ENCODE measurements around the gene AEBP2. TPM values are rescaled to one million over a fixed set of nuclear protein-coding genes. Genes with fewer than 3 reads are reported as not detected.
"Not testable (repeated sequence)": the region's sequence is repeated elsewhere in the genome, so short reads cannot be mapped to it uniquely, and the experiment has no call there.

Gene AEBP2
- total RNA-seq, 1 experiment from 2014 or later: 49.2 TPM

- intact Hi-C loops (cut with micrococcal nuclease): no loop called here
- Mint-ChIP-seq H3K27me3 (ENCODE audit: insufficient read depth, unreplicated experiment) (no peaks in the 10 kb centered on the region), H3K9me3 (ENCODE audit: unreplicated experiment) (no peaks in the 10 kb centered on the region), H3K4me3 (ENCODE audit: unreplicated experiment) (no peak overlapping the region), H3K27ac (ENCODE audit: low read depth, unreplicated experiment) (no peak overlapping the region), H3K36me3 (ENCODE audit: insufficient read depth, unreplicated experiment) (no peaks in the 10 kb centered on the region), H3K4me1 (ENCODE audit: insufficient read depth, unreplicated experiment) (peaks cover 18% of the 10 kb centered on the region)
- DNase-seq (ENCODE audit: unreplicated experiment): no peak
- ChIA-PET CTCF (interaction anchor here (0.5 to 1.9 kb wide), 3 partner anchors 9 to 115 kb away, joined by 3 to 6 read pairs (median 5); no protein-coding TSS in a partner anchor), POLR2A (interaction anchor here (0.6 to 1.1 kb wide), 3 partner anchors 13 to 103 kb away, joined by 3 read pairs; no protein-coding TSS in a partner anchor)
- no TSS peak for BruUV-seq (replicated peaks)
- no peak for TF ChIP-seq CTCF (IDR thresholded peaks at IDR 0.05; ENCODE audit: unreplicated experiment)
Measured at GRCh38 chr12:19546611-19547162, 107.4 kb downstream of the AEBP2 start.

GRCh38 chr12:19547271-19547671 is 108.0 kb downstream of the AEBP2 start:
- ChIA-PET CTCF (interaction anchor here (0.5 to 1.9 kb wide), 3 partner anchors 10 to 101 kb away, joined by 3 to 6 read pairs (median 5); no protein-coding TSS in a partner anchor), POLR2A (interaction anchor here (0.7 kb wide), 1 partner anchor 14 kb away, joined by 3 read pairs; no protein-coding TSS in a partner anchor)
- TF ChIP-seq CTCF (IDR thresholded peaks at IDR 0.05; ENCODE audit: unreplicated experiment): no peak
- BruUV-seq (replicated peaks): no TSS peak
- H3K27me3 Mint-ChIP-seq (ENCODE audit: insufficient read depth, unreplicated experiment): no peaks in the 10 kb centered on the region
- no peak for DNase-seq (ENCODE audit: unreplicated experiment)
- H3K36me3 Mint-ChIP-seq (ENCODE audit: insufficient read depth, unreplicated experiment): no peaks in the 10 kb centered on the region
- no peak overlapping the region for H3K27ac Mint-ChIP-seq (ENCODE audit: low read depth, unreplicated experiment)
- no peaks in the 10 kb centered on the region for H3K9me3 Mint-ChIP-seq (ENCODE audit: unreplicated experiment)
- H3K4me3 Mint-ChIP-seq (ENCODE audit: unreplicated experiment): no peak overlapping the region
- intact Hi-C loops (cut with micrococcal nuclease): no loop called here
- H3K4me1 Mint-ChIP-seq (ENCODE audit: insufficient read depth, unreplicated experiment): peaks cover 18% of the 10 kb centered on the region

GRCh38 chr12:19548834-19549233 is 109.5 kb downstream of the AEBP2 start:
- Mint-ChIP-seq H3K36me3 (ENCODE audit: insufficient read depth, unreplicated experiment) (no peaks in the 10 kb centered on the region), H3K27ac (ENCODE audit: low read depth, unreplicated experiment) (no peak overlapping the region)
- POLR2A ChIA-PET: no interaction called here

DNA sequence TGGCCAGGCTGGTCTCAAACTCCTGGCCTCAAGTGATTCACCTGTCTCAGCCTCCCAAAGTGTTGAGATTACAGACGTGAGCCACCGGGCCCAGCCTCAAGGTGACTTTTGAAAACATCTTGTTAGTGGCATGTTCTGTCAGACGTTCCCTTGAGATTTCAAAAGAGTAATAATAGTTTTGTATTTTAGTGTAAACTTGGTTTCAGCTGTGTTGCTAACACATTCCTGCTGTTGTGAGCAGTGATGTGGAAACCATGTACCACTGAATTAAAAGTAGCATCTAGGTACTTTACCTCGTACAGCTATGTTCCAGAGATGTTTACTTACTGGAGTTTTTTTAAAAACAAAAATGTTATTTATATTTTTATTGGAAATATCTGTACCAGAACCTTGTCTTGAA is 111.3 kb downstream of the AEBP2 start:
- Mint-ChIP-seq H3K27me3 (ENCODE audit: insufficient read depth, unreplicated experiment) (no peaks in the 10 kb centered on the region), H3K9me3 (ENCODE audit: unreplicated experiment) (no peaks in the 10 kb centered on the region), H3K36me3 (ENCODE audit: insufficient read depth, unreplicated experiment) (no peaks in the 10 kb centered on the region), H3K4me1 (ENCODE audit: insufficient read depth, unreplicated experiment) (peaks cover 22% of the 10 kb centered on the region), H3K27ac (ENCODE audit: low read depth, unreplicated experiment) (no peak overlapping the region), H3K4me3 (ENCODE audit: unreplicated experiment) (no peak overlapping the region)
- BruUV-seq (replicated peaks): no TSS peak
- ChIA-PET CTCF (no interaction called here), POLR2A (interaction anchor here (0.7 kb wide), 1 partner anchor 60 kb away, joined by 3 read pairs; no protein-coding TSS in a partner anchor)
- DNase-seq (ENCODE audit: unreplicated experiment): no peak
- intact Hi-C loops (cut with micrococcal nuclease): no loop called here
- TF ChIP-seq CTCF (IDR thresholded peaks at IDR 0.05; ENCODE audit: unreplicated experiment): no peak

More at GRCh38 chr12:19548834-19549233, 109.5 kb downstream of the AEBP2 start:
- Mint-ChIP-seq H3K27me3 (ENCODE audit: insufficient read depth, unreplicated experiment) (no peaks in the 10 kb centered on the region), H3K9me3 (ENCODE audit: unreplicated experiment) (no peaks in the 10 kb centered on the region), H3K4me1 (ENCODE audit: insufficient read depth, unreplicated experiment) (peaks cover 18% of the 10 kb centered on the region), H3K4me3 (ENCODE audit: unreplicated experiment) (no peak overlapping the region)
- DNase-seq (ENCODE audit: unreplicated experiment): no peak
- TF ChIP-seq CTCF (IDR thresholded peaks at IDR 0.05; ENCODE audit: unreplicated experiment): no peak
- BruUV-seq (replicated peaks): no TSS peak
- CTCF ChIA-PET: interaction anchor here (0.6 to 0.7 kb wide), 2 partner anchors 9 to 319 kb away, joined by 3 read pairs; no protein-coding TSS in a partner anchor
- intact Hi-C loops (cut with micrococcal nuclease): no loop called here

- H3K36me3 Mint-ChIP-seq (ENCODE audit: insufficient read depth, unreplicated experiment); H3K27me3 Mint-ChIP-seq (ENCODE audit: insufficient read depth, unreplicated experiment); H3K4me3 Mint-ChIP-seq (ENCODE audit: unreplicated experiment); H3K27ac Mint-ChIP-seq (ENCODE audit: low read depth, unreplicated experiment); intact Hi-C loops (cut with micrococcal nuclease); H3K9me3 Mint-ChIP-seq (ENCODE audit: unreplicated experiment); DNase-seq (ENCODE audit: unreplicated experiment); BruUV-seq (replicated peaks); H3K4me1 Mint-ChIP-seq (ENCODE audit: insufficient read depth, unreplicated experiment): not testable (repeated sequence)
- ChIA-PET POLR2A (interaction anchor here (1.0 kb wide), 1 partner anchor 16 kb away, joined by 3 read pairs; no protein-coding TSS in a partner anchor), CTCF (interaction anchor here (0.7 kb wide), 2 partner anchors 11 to 392 kb away, joined by 3 read pairs; no protein-coding TSS in a partner anchor)
Measured at GRCh38 chr12:19552441-19553097, 113.3 kb downstream of the AEBP2 start.

All from MCF 10A (cell line).